Superior temporal gyrus (tissue), 1 donor: ENCODE measurements around the gene ZNF770.
"Not testable (repeated sequence)": the region's sequence is repeated elsewhere in the genome, so short reads cannot be mapped to it uniquely, and the experiment has no call there.

Source experiments
- DNase-seq: peaks from one replicate; pipeline ENCODE4 v3.0.0-alpha.2; 2016; ENCODE audit errors: extremely low spot score

The ZNF770 gene

DNA sequence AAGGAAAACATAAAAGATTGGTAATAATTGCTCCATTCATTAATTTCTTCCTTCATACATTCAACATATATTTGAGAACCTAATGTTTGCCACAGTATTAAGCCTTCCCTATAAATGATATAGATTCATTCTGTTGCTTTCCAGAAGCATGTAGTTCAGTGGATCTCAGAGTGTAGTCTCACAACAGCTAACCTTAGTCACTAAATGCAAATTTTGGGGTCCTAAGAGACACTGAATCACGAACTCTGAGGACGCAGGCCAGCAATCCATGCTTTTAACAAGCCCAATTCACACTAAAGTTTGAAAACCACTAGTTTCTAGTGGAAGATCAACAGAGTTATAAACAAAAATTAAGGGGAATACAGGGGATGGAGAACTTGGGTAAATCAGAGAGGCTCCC is 11.3 kb downstream of the ZNF770 start:
- peak; percentile 20 for DNase-seq

GRCh38 chr15:34976073-34976472 is 12.0 kb downstream of the ZNF770 start:
- no peak for DNase-seq

GRCh38 chr15:34973512-34973911 is 14.6 kb downstream of the ZNF770 start:
- DNase-seq = no peak

DNA sequence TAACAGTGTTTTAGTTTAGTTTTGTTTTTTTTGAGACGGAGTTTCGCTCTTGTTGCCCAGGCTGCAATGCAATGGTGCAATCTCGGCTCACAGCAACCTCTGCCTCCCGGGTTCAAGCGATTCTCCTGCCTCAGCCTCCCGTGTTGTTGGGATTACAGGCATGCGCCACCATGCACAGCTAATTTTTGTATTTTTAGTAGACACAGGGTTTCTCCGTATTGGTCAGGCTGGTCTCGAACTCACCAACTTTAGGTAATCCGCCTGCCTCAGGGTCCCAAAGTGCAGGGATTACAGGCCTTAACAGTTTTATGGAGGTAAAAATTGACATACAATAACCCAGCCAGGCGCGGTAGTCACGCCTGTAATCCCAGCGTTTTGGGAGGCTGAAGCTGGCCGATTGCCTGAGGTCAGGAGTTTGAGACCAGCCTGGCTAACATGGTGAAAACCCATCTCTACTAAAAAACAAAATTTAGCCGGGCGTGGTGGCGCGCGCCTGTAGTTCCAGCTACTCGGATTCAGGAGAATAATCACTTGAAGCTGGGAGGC is 17.9 kb downstream of the ZNF770 start:
- DNase-seq = not testable (repeated sequence)

DNA sequence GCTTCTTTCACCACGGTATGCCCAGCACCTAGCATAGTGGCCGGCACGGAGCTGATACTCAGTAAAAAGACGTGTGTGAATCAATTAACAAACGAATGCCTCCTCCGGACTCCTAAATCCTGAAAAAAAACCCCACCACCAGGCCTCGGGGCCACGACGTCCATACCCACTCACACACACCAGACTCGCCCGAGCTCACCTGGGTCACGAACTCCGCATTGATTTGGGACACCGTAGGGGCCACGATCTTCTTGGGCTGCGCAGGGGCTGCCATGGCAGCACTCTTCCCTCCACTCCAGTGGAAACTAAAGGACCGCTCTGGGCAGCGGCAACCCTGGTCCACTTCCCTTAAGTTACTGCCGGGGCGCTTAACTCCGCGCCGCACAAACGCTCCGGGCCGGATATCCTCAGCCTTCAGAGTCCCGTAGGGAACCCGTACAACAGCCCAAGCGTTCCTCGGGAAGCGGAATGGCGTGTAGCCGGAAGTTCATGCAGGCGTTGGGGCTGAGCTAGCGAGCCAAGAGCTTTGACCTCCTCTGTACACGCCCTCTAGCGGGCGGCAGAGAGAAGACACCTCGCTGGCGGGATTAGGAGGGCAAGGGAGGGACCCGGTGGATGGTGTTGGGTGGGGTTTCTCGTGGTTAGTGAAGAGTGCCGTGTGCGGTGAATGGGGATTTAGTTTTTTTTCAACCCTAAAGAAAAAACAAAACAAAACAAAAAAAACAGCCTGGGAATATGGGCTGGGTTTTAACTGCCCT is 18.6 kb downstream of the ZNF770 start, which contains the start of gene AQR:
Gene AQR, minus strand, starts transcription at position 403 of the 758 bp plus-strand sequence. Its CDS starts 129 bp downstream, at position 274.
- DNase-seq = peak; percentile 98

GRCh38 chr15:34964277-34964676 is 23.8 kb downstream of the ZNF770 start:
- DNase-seq = no peak

DNA sequence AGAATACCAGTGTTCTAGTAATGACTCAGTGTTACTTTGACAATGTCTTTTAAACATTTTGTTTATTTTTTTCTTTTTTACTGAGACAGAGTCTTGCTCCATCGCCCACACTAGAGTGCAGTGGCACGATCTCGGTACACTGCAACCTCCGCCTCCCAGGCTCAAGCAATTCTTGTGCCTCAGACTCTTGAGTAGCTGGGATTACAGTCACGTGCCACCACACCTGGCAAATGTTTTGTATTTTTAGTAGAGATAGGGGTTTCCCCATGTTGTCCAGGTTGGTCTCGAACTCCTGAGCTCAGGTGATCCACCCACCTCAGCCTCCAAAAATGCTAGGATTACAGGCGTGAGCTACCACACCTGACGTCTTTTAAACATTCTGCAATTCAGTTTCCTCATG is 34.2 kb downstream of the ZNF770 start:
- DNase-seq = no peak

DNA sequence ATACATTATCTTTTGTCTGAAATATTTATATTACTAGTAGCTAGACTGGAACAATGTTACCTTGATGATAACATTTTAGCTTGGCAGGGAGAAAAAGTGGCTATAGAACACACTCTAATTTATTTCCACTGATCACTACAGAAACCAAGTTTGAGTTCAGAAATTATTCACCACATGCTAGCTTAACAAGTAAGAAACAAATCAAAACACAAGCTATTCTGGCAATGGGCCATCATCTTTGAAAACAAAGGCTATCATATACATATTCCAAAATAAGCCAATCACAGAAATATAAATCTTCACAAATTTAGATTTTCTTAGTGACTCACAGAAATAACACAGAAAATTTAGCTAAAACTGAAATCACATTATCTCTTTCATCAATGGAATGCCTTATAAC is 35.6 kb downstream of the ZNF770 start:
- DNase-seq = no peak

DNA sequence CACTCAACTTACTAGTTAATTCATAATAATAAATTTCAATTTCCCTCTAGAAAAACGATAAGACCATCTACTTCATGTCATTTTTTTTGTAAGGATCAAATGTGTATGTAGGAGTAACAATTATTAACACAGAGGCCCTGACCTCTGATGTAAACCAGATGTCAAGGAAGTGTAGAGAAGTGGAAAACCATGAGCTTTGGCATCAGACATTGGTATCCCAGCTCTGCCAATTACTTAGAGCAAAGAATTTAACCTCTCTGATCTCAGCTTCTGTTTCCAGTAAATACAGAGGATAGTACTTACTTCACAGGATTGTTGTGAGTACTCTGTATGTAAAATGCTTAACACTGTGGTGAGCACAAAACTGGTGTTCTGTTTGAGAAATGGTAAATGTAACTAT is 36.1 kb downstream of the ZNF770 start:
- no peak for DNase-seq

- no peak for DNase-seq
These were observed 43.2 kb downstream of the ZNF770 start for GRCh38 chr15:34944936-34945335.

DNA sequence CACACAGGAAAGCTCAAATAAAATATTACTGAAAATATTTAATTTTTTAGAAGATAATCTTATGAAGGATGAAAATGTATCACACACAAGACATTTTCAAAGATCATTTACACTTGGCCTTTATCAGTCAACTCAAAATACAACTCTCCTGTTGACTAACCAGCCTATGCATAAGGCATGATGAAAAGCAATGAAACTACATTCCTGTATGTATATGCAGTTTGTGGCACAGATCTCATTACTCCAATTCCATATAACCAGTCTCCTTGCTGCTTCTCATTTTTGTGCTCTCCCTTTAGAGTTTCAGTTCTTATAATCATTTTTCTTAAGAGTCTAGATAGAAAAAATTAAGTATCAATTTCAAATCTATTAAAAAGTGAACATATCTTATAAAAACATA is 44.4 kb downstream of the ZNF770 start:
- no peak for DNase-seq

DNA sequence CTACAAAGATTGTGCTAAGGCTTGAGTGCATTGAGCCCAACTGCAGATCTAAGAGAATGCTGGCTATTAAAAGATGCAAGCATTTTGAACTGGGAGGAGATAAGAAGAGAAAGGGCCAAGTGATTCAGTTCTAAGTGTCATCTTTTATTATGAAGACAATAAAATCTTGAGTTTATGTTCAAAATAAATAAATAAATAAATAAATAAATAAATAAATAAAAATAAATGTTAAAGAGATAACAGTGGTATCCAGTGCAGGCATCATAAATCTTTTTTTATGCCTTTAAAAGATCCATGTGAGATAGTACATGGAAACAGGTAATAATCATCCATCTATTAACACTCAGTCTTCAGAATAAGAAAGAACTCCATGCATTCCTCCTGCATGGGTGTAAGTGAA is 44.8 kb downstream of the ZNF770 start:
- not testable (repeated sequence) for DNase-seq

DNA sequence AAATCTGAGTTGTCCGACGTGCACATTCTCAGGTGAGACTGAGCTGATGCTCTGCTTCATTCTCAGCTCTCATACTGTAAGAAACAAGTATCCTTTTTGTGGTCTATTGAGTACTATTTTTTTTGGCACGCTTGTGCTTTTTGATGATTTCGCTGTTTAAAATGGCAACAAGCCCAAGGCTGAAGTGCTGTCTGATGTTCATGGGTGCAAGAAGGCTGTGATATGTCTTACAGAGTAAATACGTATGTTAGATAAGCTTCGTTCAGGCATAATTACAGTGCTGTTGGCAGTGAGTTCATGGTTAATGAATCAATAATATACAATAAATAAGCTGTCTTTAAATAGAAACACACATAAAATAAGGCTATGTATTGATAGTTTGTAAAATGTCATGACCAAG is 45.7 kb downstream of the ZNF770 start:
- DNase-seq = no peak

DNA sequence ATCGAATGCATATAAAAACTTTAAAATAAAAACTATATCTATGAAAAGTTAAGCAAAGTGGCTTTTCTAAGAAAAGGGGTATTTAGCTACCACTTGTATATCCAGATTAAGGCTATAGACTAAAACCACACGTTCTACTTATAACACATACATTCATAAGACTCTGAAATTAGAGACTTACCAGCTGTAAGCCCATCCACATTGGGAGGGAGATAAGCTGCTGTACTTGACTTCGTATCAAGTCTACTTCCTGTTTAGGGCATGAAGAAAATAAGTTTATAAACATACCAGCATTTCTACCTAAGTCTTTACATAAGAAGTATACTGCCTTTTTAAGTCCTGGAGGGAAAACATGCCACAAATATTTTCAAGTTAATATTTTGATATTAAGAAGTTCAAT is 46.3 kb downstream of the ZNF770 start:
- no peak for DNase-seq

- DNase-seq = no peak
These were observed 46.8 kb downstream of the ZNF770 start for GRCh38 chr15:34941185-34941698.

DNA sequence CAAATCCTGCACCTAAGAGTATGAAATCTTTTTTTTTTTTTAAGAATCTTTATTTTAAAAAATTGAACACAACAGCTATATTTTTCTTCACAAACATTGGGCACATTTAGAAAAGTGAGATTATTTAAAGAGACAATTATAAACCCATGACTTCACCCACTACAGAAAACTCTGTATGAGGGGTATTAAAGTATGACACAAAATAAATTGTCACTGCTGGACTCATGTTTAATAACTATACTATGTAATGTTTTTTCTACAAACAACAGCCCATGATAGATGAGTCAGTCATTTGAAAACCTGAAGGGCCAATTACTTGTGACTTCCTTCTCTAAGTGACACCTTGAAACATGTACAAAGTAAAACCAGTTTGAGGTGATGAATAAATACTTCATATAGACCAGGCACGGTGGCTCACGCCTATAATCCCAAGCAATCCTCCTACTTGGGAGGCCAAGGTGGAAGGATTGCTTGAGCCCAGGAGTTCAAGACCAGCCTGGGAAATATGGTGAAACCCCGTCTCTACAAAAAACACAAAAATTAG is 54.6 kb downstream of the ZNF770 start:
- DNase-seq = no peak

GRCh38 chr15:34928349-34928748 is 59.7 kb downstream of the ZNF770 start:
- DNase-seq = not testable (repeated sequence)
